Measurements from ENCODE around the gene DIP2C. TPM values are rescaled to one million over a fixed set of nuclear protein-coding genes. Genes with fewer than 3 reads are reported as not detected.
A peak's percentile ranks its signal among the peaks of the same experiment; 100 is the strongest.

Gene DIP2C
- total RNA-seq, 1 experiment from 2014 or later, result 11.4 TPM

DNA sequence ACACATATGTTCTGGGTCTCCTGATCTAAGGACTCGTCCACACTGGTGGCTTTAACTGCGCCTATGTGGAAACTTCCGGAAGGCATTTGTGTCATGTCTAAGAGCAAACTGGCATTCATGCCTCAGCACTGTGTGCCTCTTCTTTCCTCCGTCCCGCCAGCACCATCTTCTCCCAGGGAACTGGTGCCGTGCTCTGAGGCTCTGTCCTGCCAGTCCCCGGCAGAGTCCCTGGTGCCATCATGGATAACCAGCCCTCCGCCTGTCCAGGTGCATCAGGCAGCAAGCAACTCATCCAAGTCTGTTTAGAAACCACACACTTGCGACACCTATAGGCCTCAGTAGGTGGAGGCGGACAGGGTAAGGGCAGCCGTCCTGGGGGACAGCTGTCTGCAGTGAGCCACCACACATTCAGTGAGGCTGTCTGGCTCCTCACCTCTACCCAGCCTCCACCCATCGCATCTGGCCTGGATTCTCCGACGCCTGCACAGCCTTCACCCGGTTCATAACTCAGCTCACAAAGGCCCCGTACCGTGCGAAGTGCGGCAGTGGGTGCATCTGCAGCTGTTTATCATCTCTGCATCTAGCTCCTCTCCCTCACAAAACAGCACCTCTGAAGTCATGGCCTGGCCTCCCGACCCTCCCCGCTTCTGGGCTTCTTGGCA, 162.7 kb downstream of the DIP2C start:
- ChIA-PET CTCF (interaction anchor here (1.0 kb wide), 1 partner anchor 16 kb away, joined by 6 read pairs; no protein-coding TSS in a partner anchor), POLR2A (no interaction called here)
- peak; percentile 29 to 45 for DNase-seq
- H3K27me3 ChIP-seq (replicated peaks; ENCODE audit: control insufficient read depth, insufficient read depth, low read length), result no peaks in the 10 kb centered on the region
- H3K4me1 ChIP-seq, result 0 out of 2 replicates have a peak, but pooled peaks cover 4% of the 10 kb centered on the region
- no peak overlapping the region for H3K4me3 ChIP-seq (ENCODE audit: low read depth, low read length)
- peaks cover 8% of the 10 kb centered on the region for H3K36me3 Mint-ChIP-seq (ENCODE audit: insufficient read depth, unreplicated experiment)
- TF ChIP-seq, protein P1, sequence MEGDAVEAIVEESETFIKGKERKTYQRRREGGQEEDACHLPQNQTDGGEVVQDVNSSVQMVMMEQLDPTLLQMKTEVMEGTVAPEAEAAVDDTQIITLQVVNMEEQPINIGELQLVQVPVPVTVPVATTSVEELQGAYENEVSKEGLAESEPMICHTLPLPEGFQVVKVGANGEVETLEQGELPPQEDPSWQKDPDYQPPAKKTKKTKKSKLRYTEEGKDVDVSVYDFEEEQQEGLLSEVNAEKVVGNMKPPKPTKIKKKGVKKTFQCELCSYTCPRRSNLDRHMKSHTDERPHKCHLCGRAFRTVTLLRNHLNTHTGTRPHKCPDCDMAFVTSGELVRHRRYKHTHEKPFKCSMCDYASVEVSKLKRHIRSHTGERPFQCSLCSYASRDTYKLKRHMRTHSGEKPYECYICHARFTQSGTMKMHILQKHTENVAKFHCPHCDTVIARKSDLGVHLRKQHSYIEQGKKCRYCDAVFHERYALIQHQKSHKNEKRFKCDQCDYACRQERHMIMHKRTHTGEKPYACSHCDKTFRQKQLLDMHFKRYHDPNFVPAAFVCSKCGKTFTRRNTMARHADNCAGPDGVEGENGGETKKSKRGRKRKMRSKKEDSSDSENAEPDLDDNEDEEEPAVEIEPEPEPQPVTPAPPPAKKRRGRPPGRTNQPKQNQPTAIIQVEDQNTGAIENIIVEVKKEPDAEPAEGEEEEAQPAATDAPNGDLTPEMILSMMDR (IDR thresholded peaks at IDR 0.05; ENCODE audit: insufficient read depth in 1 of 2, low read depth in 1 of 2, low read length in 1 of 2, severe bottlenecking in 1 of 2, unreplicated experiment in 1 of 2), result peak in 1 of 2 experiments; percentile 42
- no peaks in the 10 kb centered on the region for H3K9me3 ChIP-seq
- no TSS peak for BruUV-seq (replicated peaks)
- H3K4me1 Mint-ChIP-seq (ENCODE audit: low read depth, unreplicated experiment), result peaks cover 17% of the 10 kb centered on the region
- intact Hi-C loops (cut with micrococcal nuclease; ENCODE audit: unreplicated experiment), result no loop called here
- no peak overlapping the region for H3K27ac Mint-ChIP-seq (ENCODE audit: unreplicated experiment)
- no peak overlapping the region for H3K4me3 Mint-ChIP-seq (ENCODE audit: unreplicated experiment)
- H3K9me3 Mint-ChIP-seq (ENCODE audit: unreplicated experiment), result no peaks in the 10 kb centered on the region
- H3K27me3 Mint-ChIP-seq (ENCODE audit: insufficient read depth, unreplicated experiment), result no peaks in the 10 kb centered on the region
- no peaks in the 10 kb centered on the region for H3K36me3 ChIP-seq (ENCODE audit: control insufficient read depth, insufficient read depth, low read length)

DNA sequence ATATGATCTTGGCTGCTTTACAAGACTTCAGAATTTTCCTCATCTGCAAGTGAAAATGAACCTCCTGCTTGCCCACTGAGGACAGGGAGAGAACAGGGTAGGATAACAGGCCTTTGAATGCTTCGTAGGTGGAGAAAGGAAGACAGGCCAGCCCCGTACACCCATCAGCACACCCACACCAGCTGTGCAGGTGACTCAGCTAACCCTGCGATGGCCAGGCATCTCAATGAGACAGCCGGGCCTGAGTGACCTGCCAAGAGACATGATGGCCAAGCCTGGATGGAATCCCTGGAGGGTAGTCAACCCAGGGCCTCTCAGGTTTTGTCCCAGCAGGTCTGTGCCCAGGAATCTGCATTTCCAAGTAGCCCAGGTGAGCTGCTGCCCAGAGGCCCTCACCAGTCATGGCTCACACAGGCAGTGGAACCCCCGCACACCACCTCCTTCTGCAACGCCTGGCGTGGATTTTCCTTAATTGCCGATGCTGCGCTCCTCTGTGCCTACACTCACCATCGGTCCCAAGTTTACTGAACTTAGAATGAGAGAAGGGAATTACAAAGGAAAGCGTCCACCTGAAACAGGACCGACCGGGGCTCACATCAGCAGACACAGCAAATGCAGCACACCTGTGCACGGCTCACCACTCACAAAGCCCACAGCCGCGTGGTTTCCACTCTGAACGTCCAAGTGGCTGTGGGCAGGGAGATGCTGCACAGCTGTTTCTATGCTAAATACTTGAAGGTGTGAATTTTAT, 163.7 kb downstream of the DIP2C start:
- no peaks in the 10 kb centered on the region for H3K27me3 Mint-ChIP-seq (ENCODE audit: insufficient read depth, unreplicated experiment)

DNA sequence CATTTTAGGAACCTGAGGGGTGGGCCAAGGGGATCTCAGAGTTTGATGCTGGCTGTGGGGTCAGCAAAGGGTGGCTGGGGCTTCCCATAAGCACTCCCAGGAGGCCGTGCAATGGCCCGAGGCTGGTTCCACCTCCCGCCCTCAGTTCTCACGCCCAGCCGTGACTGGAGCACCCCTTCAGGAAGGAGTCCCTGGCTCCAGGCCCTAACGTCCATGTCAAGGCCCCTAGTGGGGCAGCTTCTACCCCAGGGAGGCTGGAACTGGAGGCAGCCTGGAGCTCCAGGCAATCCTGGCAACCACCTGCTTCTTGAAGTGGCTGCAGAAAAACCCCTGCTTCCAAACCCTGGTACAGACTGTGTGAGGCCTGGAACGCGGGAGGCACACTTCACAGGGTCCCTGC, 165.5 kb downstream of the DIP2C start:
- Histone ChIP-seq H3K9me3 (no peaks in the 10 kb centered on the region), H3K36me3 (ENCODE audit: control insufficient read depth, insufficient read depth, low read length) (no peaks in the 10 kb centered on the region), H3K4me1 (no peaks in the 10 kb centered on the region), H3K4me3 (ENCODE audit: low read depth, low read length) (no peak overlapping the region), H3K27me3 (replicated peaks; ENCODE audit: control insufficient read depth, insufficient read depth, low read length) (no peaks in the 10 kb centered on the region)
- Mint-ChIP-seq H3K4me3 (ENCODE audit: unreplicated experiment) (no peak overlapping the region), H3K27me3 (ENCODE audit: insufficient read depth, unreplicated experiment) (no peaks in the 10 kb centered on the region), H3K4me1 (ENCODE audit: low read depth, unreplicated experiment) (no peaks in the 10 kb centered on the region), H3K27ac (ENCODE audit: unreplicated experiment) (no peak overlapping the region), H3K9me3 (ENCODE audit: unreplicated experiment) (no peaks in the 10 kb centered on the region), H3K36me3 (ENCODE audit: insufficient read depth, unreplicated experiment) (peaks cover 8% of the 10 kb centered on the region)
- intact Hi-C loops (cut with micrococcal nuclease; ENCODE audit: unreplicated experiment), result no loop called here
- TF ChIP-seq, protein P1 (IDR thresholded peaks at IDR 0.05; ENCODE audit: insufficient read depth in 1 of 2, low read depth in 1 of 2, low read length in 1 of 2, severe bottlenecking in 1 of 2, unreplicated experiment in 1 of 2), result no peak
- BruUV-seq (replicated peaks), result no TSS peak
- ChIA-PET CTCF (no interaction called here), POLR2A (no interaction called here)
- DNase-seq, result peak in 1 of 2 experiments; percentile 31

More for the DNA sequence above, 163.7 kb downstream of the DIP2C start:
- intact Hi-C loops (cut with micrococcal nuclease; ENCODE audit: unreplicated experiment), result no loop called here
- H3K9me3 ChIP-seq, result no peaks in the 10 kb centered on the region
- H3K4me1 Mint-ChIP-seq (ENCODE audit: low read depth, unreplicated experiment), result peaks cover 9% of the 10 kb centered on the region
- ChIA-PET POLR2A (no interaction called here), CTCF (interaction anchor here (1.0 kb wide), 1 partner anchor 15 kb away, joined by 6 read pairs; no protein-coding TSS in a partner anchor)
- BruUV-seq (replicated peaks), result no TSS peak
- no peaks in the 10 kb centered on the region for H3K36me3 ChIP-seq (ENCODE audit: control insufficient read depth, insufficient read depth, low read length)
- peak in 1 of 2 experiments; percentile 31 for DNase-seq
- peaks cover 8% of the 10 kb centered on the region for H3K36me3 Mint-ChIP-seq (ENCODE audit: insufficient read depth, unreplicated experiment)
- H3K27me3 ChIP-seq (replicated peaks; ENCODE audit: control insufficient read depth, insufficient read depth, low read length), result no peaks in the 10 kb centered on the region
- TF ChIP-seq, protein P1 (IDR thresholded peaks at IDR 0.05; ENCODE audit: insufficient read depth in 1 of 2, low read depth in 1 of 2, low read length in 1 of 2, severe bottlenecking in 1 of 2, unreplicated experiment in 1 of 2), result no peak
- H3K4me1 ChIP-seq, result 0 out of 2 replicates have a peak, but pooled peaks cover 1% of the 10 kb centered on the region
- H3K4me3 Mint-ChIP-seq (ENCODE audit: unreplicated experiment), result no peak overlapping the region
- H3K27ac Mint-ChIP-seq (ENCODE audit: unreplicated experiment), result no peak overlapping the region
- no peaks in the 10 kb centered on the region for H3K9me3 Mint-ChIP-seq (ENCODE audit: unreplicated experiment)
- no peak overlapping the region for H3K4me3 ChIP-seq (ENCODE audit: low read depth, low read length)
